K562 (cell line): ENCODE results near the gene SLC22A23. TPM values are rescaled to one million over a fixed set of nuclear protein-coding genes. Genes with fewer than 3 reads are reported as not detected.

Experiments
- ATF6 ChIP-seq: sonication (generic); formaldehyde crosslinking; IDR thresholded peaks from 2 replicates; pipeline ENCODE4 v1.4.0; 2020; ENCODE audit warnings: mild to moderate bottlenecking, missing genetic modification reagents
- EHMT2 ChIP-seq: fragments of 450-650 bp; IDR thresholded peaks from 2 replicates; pipeline ENCODE4 v1.6.1; 2018; ENCODE audit warnings: antibody characterized with exemption
- HMGN3 ChIP-seq: IDR thresholded peaks from 2 replicates; pipeline ENCODE4 v1.6.1; 2011; ENCODE audit warnings: borderline replicate concordance, low read depth, mild to moderate bottlenecking, mixed read lengths, low read length; ENCODE audit not compliant: insufficient read length; ENCODE audit errors: extremely low read depth
- KDM5B ChIP-seq: fragments of 200-600 bp; sonication (generic); IDR thresholded peaks from 2 replicates; pipeline ENCODE4 v1.6.1; 2012; ENCODE audit warnings: low read depth, mild to moderate bottlenecking, moderate library complexity, low read length, control low read depth, inconsistent platforms; ENCODE audit not compliant: insufficient replicate concordance
- NFE2 ChIP-seq: IDR thresholded peaks from 2 replicates; pipeline ENCODE4 v1.6.1; 2014; ENCODE audit warnings: antibody characterized with exemption, low read depth
- NFIC ChIP-seq: fragments of 450-650 bp; IDR thresholded peaks from 2 replicates; pipeline ENCODE4 v1.6.1; 2017; ENCODE audit warnings: mild to moderate bottlenecking, inconsistent platforms
- SAP30 ChIP-seq: fragments of 200-600 bp; sonication (generic); IDR thresholded peaks from 2 replicates; pipeline ENCODE4 v1.6.1; 2012; ENCODE audit warnings: borderline replicate concordance, low read depth, mild to moderate bottlenecking, moderate library complexity, low read length, control low read depth, inconsistent platforms; ENCODE audit not compliant: insufficient read depth, poor library complexity, severe bottlenecking
- TCF15 ChIP-seq: fragments of 250-450 bp; sonication (Bioruptor Pico); IDR thresholded peaks from 2 replicates; pipeline ENCODE4 v1.8.0; 2022; ENCODE audit warnings: moderate library complexity, mild to moderate bottlenecking, inconsistent platforms
- TFE3 ChIP-seq: fragments of 450-650 bp; formaldehyde crosslinking; IDR thresholded peaks from 2 replicates; pipeline ENCODE4 v1.4.0; 2020; ENCODE audit warnings: mild to moderate bottlenecking, mixed read lengths
- ZBTB40 ChIP-seq, 2 experiments: fragments of 450-650 bp in 1 of 2; sonication (generic) in 1 of 2; formaldehyde crosslinking in 1 of 2; IDR thresholded peaks; 2 replicates each; pipeline versions ENCODE4 v1.7.1 to v1.9.0; 2016 to 2022; ENCODE audit warnings: inconsistent platforms in 1 of 2, mild to moderate bottlenecking in 1 of 2, missing genetic modification reagents in 1 of 2
- ZNF316 ChIP-seq: fragments of 450-650 bp; IDR thresholded peaks from 2 replicates; pipeline ENCODE4 v1.6.1; 2016
- polyA plus RNA-seq, 8 experiments: library from polyadenylated mRNA; depleted of rRNA in 4 of 8; stranded (reverse) in 5 of 8; unstranded in 3 of 8; fragments of >200 nt; fragmentation: Nextera tagmentation in 2 of 8; fragmentation: Illumina TruSeq in 1 of 8; extraction: Ambion mirVana in 2 of 8; extraction: Trizol in 1 of 8; gene quantifications; 2 replicates each; pipeline versions ENCODE4 v1.2.1 to v1.2.3, GENCODE V29; 2011 to 2014; ENCODE audit warnings: inconsistent platforms in 1 of 8, missing spikeins in 1 of 8
- total RNA-seq, 7 experiments: library from RNA; depleted of rRNA in 6 of 7; stranded (reverse); fragments of >200 nt in 6 of 7; fragmentation: Illumina TruSeq in 2 of 7; extraction: Trizol in 2 of 7; gene quantifications; 2 replicates each; pipeline versions ENCODE4 v1.2.1 to v1.2.3, GENCODE V29; 2011 to 2021; ENCODE audit warnings: low replicate concordance in 1 of 7

Gene SLC22A23
- total and polyA plus RNA-seq, 9 of the 15 experiments (the other 6 are each of a cell fraction or from before 2014, with no cell fraction given) = 0.30 to 8.7 (median 2.5) TPM

GRCh38 chr6:3424185-3424927 lies 32.5 kb downstream of the SLC22A23 start (continued):
- TF ChIP-seq ZNF316 = 0 out of 2 replicates have a peak, but pooled peaks have one; percentile 7
- TF ChIP-seq KDM5B = no peak
- peak; percentile 17; the same call in 1 of the 2 replicates for TF ChIP-seq NFIC
- TF ChIP-seq ATF6 (CRISPR knock-in tag) = no peak
- no peak for TF ChIP-seq SAP30
- TF ChIP-seq TCF15 (CRISPR knock-in tag) = no peak
- TF ChIP-seq HMGN3 = no peak
- peak; percentile 98 for TF ChIP-seq ZBTB40 (IDR thresholded peaks at IDR 0.05)
- peak; percentile 97 for TF ChIP-seq ZBTB40 (CRISPR knock-in tag; IDR thresholded peaks at IDR 0.05)
- no peak for TF ChIP-seq TFE3 (CRISPR knock-in tag)
- no peak for TF ChIP-seq NFE2
- TF ChIP-seq EHMT2 = no peak
